Glutamatergic neuron (in vitro differentiated cells): ENCODE data around the gene ANO3. TPM values are rescaled to one million over a fixed set of nuclear protein-coding genes. Genes with fewer than 3 reads are reported as not detected.

Experiments
- DNase-seq: peaks from one replicate; pipeline ENCODE4 v3.0.0; 2022
- H3K27ac Mint-ChIP-seq: one replicate; pipeline ENCODE4 v1.8.0; 2020; ENCODE audit warnings: mild to moderate bottlenecking, mixed read lengths, inconsistent platforms; ENCODE audit not compliant: unreplicated experiment
- H3K27me3 Mint-ChIP-seq: one replicate; pipeline ENCODE4 v1.8.0; 2020; ENCODE audit warnings: mild to moderate bottlenecking, moderate library complexity, mixed read lengths, inconsistent platforms; ENCODE audit not compliant: unreplicated experiment
- H3K36me3 Mint-ChIP-seq: one replicate; pipeline ENCODE4 v1.8.0; 2020; ENCODE audit warnings: mild to moderate bottlenecking, mixed read lengths, inconsistent platforms; ENCODE audit not compliant: unreplicated experiment
- H3K4me1 Mint-ChIP-seq: one replicate; pipeline ENCODE4 v1.8.0; 2020; ENCODE audit warnings: mild to moderate bottlenecking, low read depth, mixed read lengths, inconsistent platforms; ENCODE audit not compliant: unreplicated experiment
- H3K4me3 Mint-ChIP-seq: one replicate; pipeline ENCODE4 v1.8.0; 2020; ENCODE audit warnings: mild to moderate bottlenecking, mixed read lengths, inconsistent platforms; ENCODE audit not compliant: unreplicated experiment
- H3K9me3 Mint-ChIP-seq: one replicate; pipeline ENCODE4 v1.8.0; 2020; ENCODE audit warnings: mild to moderate bottlenecking, moderate library complexity, mixed read lengths, inconsistent platforms; ENCODE audit not compliant: unreplicated experiment
- CTCF ChIP-seq: fragments of 200-600 bp; sonication (generic); IDR thresholded peaks from one replicate; pipeline ENCODE4 v1.5.0; 2021; ENCODE audit not compliant: partially characterized antibody, unreplicated experiment
- total RNA-seq: library from RNA; stranded (reverse); fragmentation: NEBNext Ultra II Directional; extraction: Animal tissue kit (Norgen Biotek cat#: 25700); gene quantifications from one replicate; pipeline ENCODE4 v1.2.1, GENCODE V29; 2021; ENCODE audit not compliant: unreplicated experiment

Gene ANO3
- total RNA-seq, 1 donor from 2014 or later, result 12.8 TPM

GRCh38 chr11:26457636-26458035 is 125.7 kb downstream of the ANO3 start:
- H3K27ac Mint-ChIP-seq, result no peak overlapping the region
- TF ChIP-seq CTCF, result no peak
- peaks cover 1% of the 10 kb centered on the region for H3K27me3 Mint-ChIP-seq
- no peak for DNase-seq
- no peak overlapping the region for H3K4me3 Mint-ChIP-seq
- peaks cover 3% of the 10 kb centered on the region for H3K9me3 Mint-ChIP-seq
- H3K4me1 Mint-ChIP-seq, result peaks cover 4% of the 10 kb centered on the region
- H3K36me3 Mint-ChIP-seq, result no peaks in the 10 kb centered on the region

- DNase-seq, result no peak
- Mint-ChIP-seq H3K36me3 (no peaks in the 10 kb centered on the region), H3K27me3 (no peaks in the 10 kb centered on the region), H3K27ac (no peak overlapping the region), H3K4me1 (no peaks in the 10 kb centered on the region), H3K9me3 (no peaks in the 10 kb centered on the region), H3K4me3 (no peak overlapping the region)
- no peak for TF ChIP-seq CTCF
Measured at GRCh38 chr11:26465274-26465673, 133.3 kb downstream of the ANO3 start.

- Mint-ChIP-seq H3K36me3 (no peaks in the 10 kb centered on the region), H3K9me3 (no peaks in the 10 kb centered on the region), H3K4me1 (no peaks in the 10 kb centered on the region), H3K27me3 (no peaks in the 10 kb centered on the region), H3K27ac (no peak overlapping the region), H3K4me3 (no peak overlapping the region)
- DNase-seq, result no peak
- no peak for TF ChIP-seq CTCF
Measured at GRCh38 chr11:26467506-26467905, 135.6 kb downstream of the ANO3 start.

- H3K27ac Mint-ChIP-seq, result no peak overlapping the region
- H3K36me3 Mint-ChIP-seq, result no peaks in the 10 kb centered on the region
- H3K4me1 Mint-ChIP-seq, result no peaks in the 10 kb centered on the region
- H3K4me3 Mint-ChIP-seq, result no peak overlapping the region
- DNase-seq, result no peak
- no peaks in the 10 kb centered on the region for H3K9me3 Mint-ChIP-seq
- no peaks in the 10 kb centered on the region for H3K27me3 Mint-ChIP-seq
- TF ChIP-seq CTCF, result no peak
Measured at GRCh38 chr11:26470992-26471391, 139.1 kb downstream of the ANO3 start.

GRCh38 chr11:26473216-26474194 is 141.6 kb downstream of the ANO3 start:
- Mint-ChIP-seq H3K27ac (no peak overlapping the region), H3K9me3 (no peaks in the 10 kb centered on the region), H3K4me3 (no peak overlapping the region), H3K27me3 (no peaks in the 10 kb centered on the region), H3K4me1 (no peaks in the 10 kb centered on the region), H3K36me3 (no peaks in the 10 kb centered on the region)
- no peak for DNase-seq
- TF ChIP-seq CTCF, result no peak
